NCI-H1048 (cell line): ENCODE measurements around the gene SEMA4D.

ENCODE experiments used
- DNase-seq: peaks from one replicate; lab custom pipeline; 2025; lab: John Stamatoyannopoulos, UW

The SEMA4D gene

GRCh38 chr9:89428901-89429890, 68.7 kb downstream of the SEMA4D start:
- DNase-seq = no peak

GRCh38 chr9:89428222-89428761, 69.6 kb downstream of the SEMA4D start:
- DNase-seq = no peak

GRCh38 chr9:89427621-89428221, 70.2 kb downstream of the SEMA4D start:
- no peak for DNase-seq

GRCh38 chr9:89426384-89426961, 71.4 kb downstream of the SEMA4D start:
- DNase-seq = no peak

GRCh38 chr9:89425921-89426383, 72.0 kb downstream of the SEMA4D start:
- no peak for DNase-seq

- no peak for DNase-seq
Measured at GRCh38 chr9:89425024-89425805, 72.7 kb downstream of the SEMA4D start.

GRCh38 chr9:89422151-89422975, 75.5 kb downstream of the SEMA4D start:
- no peak for DNase-seq

- no peak for DNase-seq
Measured at GRCh38 chr9:89421595-89421994, 76.3 kb downstream of the SEMA4D start.

GRCh38 chr9:89420397-89421178, 77.3 kb downstream of the SEMA4D start:
- DNase-seq = no peak

- DNase-seq = no peak
Measured at GRCh38 chr9:89419978-89420394, 77.9 kb downstream of the SEMA4D start.

GRCh38 chr9:89418882-89419640, 78.9 kb downstream of the SEMA4D start:
- DNase-seq = no peak

- no peak for DNase-seq
Measured at GRCh38 chr9:89418474-89418845, 79.5 kb downstream of the SEMA4D start.

GRCh38 chr9:89417832-89418473, 80.0 kb downstream of the SEMA4D start:
- no peak for DNase-seq

GRCh38 chr9:89414670-89415324, 83.1 kb downstream of the SEMA4D start:
- no peak for DNase-seq

GRCh38 chr9:89413963-89414638, 83.8 kb downstream of the SEMA4D start:
- no peak for DNase-seq

- no peak for DNase-seq
Measured at GRCh38 chr9:89412951-89413350, 85.0 kb downstream of the SEMA4D start.

GRCh38 chr9:89412541-89412940, 85.4 kb downstream of the SEMA4D start:
- no peak for DNase-seq

- no peak for DNase-seq
Measured at GRCh38 chr9:89411759-89412158, 86.2 kb downstream of the SEMA4D start.
